Measurements from ENCODE around the gene PAQR7.
A peak's percentile ranks its signal among the peaks of the same experiment; 100 is the strongest.

PAQR7 gene

DNA sequence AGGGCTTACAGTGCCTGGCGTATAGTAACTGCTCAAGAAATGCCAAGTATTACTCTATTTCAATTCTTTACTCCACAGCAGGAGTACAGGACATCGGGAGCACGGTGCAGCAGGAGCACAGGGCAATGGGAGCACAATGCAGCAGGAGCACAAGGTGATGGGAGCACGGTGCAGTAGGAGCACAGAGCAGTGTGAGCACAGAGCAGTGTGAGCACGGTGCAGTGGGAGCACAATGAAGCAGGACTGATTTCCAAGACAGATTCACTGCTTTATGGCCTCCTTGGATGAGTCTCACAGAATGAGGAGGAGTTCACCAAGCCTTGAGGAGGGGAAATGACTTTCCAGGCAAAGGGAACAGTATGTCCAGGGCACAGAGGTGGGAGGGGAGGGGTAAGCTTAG is 5.0 kb upstream of the PAQR7 start:
- no peaks in the 10 kb centered on the region for H3K9me3 ChIP-seq (ENCODE audit: severe bottlenecking)
- TF ChIP-seq, protein P1, sequence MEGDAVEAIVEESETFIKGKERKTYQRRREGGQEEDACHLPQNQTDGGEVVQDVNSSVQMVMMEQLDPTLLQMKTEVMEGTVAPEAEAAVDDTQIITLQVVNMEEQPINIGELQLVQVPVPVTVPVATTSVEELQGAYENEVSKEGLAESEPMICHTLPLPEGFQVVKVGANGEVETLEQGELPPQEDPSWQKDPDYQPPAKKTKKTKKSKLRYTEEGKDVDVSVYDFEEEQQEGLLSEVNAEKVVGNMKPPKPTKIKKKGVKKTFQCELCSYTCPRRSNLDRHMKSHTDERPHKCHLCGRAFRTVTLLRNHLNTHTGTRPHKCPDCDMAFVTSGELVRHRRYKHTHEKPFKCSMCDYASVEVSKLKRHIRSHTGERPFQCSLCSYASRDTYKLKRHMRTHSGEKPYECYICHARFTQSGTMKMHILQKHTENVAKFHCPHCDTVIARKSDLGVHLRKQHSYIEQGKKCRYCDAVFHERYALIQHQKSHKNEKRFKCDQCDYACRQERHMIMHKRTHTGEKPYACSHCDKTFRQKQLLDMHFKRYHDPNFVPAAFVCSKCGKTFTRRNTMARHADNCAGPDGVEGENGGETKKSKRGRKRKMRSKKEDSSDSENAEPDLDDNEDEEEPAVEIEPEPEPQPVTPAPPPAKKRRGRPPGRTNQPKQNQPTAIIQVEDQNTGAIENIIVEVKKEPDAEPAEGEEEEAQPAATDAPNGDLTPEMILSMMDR (IDR thresholded peaks at IDR 0.05; ENCODE audit: poor library complexity, severe bottlenecking) = no peak
- no peak for ATAC-seq (ENCODE audit: low read depth)
- H3K27ac ChIP-seq (ENCODE audit: poor library complexity, severe bottlenecking) = no peak overlapping the region
- no peak overlapping the region for H3K4me3 ChIP-seq (ENCODE audit: severe bottlenecking)
- DNase-seq (ENCODE audit: low spot score) = no peak
- H3K36me3 ChIP-seq (ENCODE audit: low read depth) = no peaks in the 10 kb centered on the region
- H3K4me1 ChIP-seq (ENCODE audit: insufficient read depth, poor library complexity, severe bottlenecking) = peaks cover 5% of the 10 kb centered on the region
- H3K27me3 ChIP-seq (ENCODE audit: insufficient read depth, poor library complexity, severe bottlenecking) = no peaks in the 10 kb centered on the region

DNA sequence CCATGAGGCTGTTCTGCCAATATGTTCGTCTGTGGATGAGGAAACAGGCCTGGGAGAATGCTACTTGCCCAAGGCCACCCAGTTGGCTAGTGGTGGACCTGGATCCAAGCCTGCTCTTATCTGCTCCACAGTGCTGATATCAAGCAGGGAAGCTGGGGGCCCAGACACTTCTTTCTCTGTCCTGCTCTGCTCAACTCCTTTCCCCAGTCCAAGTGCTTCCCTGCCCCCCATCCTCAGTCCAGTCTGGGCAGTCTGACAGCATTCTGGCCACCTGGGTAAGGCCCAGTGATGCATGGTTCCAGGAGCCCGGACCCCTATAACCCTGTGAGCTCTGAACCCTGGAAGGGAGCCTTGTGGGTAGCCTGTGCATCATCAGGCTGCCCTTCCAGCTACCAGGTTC is 4.2 kb upstream of the PAQR7 start:
- no peak overlapping the region for H3K27ac ChIP-seq (ENCODE audit: poor library complexity, severe bottlenecking)
- DNase-seq (ENCODE audit: low spot score) (no peak), ATAC-seq (ENCODE audit: low read depth) (no peak)
- H3K4me3 ChIP-seq (ENCODE audit: severe bottlenecking) = no peak overlapping the region
- no peaks in the 10 kb centered on the region for H3K36me3 ChIP-seq (ENCODE audit: low read depth)
- H3K27me3 ChIP-seq (ENCODE audit: insufficient read depth, poor library complexity, severe bottlenecking) = no peaks in the 10 kb centered on the region
- no peaks in the 10 kb centered on the region for H3K9me3 ChIP-seq (ENCODE audit: severe bottlenecking)
- H3K4me1 ChIP-seq (ENCODE audit: insufficient read depth, poor library complexity, severe bottlenecking) = peaks cover 5% of the 10 kb centered on the region
- TF ChIP-seq, protein P1 (IDR thresholded peaks at IDR 0.05; ENCODE audit: poor library complexity, severe bottlenecking) = no peak

DNA sequence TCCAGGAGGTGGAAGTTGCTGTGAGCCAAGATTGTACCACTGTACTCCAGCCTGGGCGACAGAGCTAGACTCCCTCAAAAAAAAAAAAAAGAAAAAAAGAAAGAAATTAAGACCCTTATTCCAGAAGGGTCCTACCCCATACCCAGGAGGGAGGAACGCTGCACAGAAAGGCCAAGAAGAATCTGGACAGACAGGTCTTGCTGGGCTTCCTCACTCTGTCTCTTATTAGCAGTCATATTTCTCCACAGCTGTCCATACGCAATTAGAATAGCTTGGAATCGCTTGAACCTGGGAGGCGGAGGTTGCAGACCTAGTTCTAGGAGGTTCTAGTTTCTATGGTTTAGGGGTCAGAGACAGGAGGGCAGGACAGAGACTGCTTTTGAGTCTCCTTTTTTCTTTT is 3.2 kb upstream of the PAQR7 start:
- peaks cover 7% of the 10 kb centered on the region for H3K4me1 ChIP-seq (ENCODE audit: insufficient read depth, poor library complexity, severe bottlenecking)
- H3K9me3 ChIP-seq (ENCODE audit: severe bottlenecking) = no peaks in the 10 kb centered on the region
- H3K4me3 ChIP-seq (ENCODE audit: severe bottlenecking) = no peak overlapping the region
- H3K27me3 ChIP-seq (ENCODE audit: insufficient read depth, poor library complexity, severe bottlenecking) = no peaks in the 10 kb centered on the region
- no peak overlapping the region for H3K27ac ChIP-seq (ENCODE audit: poor library complexity, severe bottlenecking)
- no peak for DNase-seq (ENCODE audit: low spot score)
- no peak for ATAC-seq (ENCODE audit: low read depth)
- no peaks in the 10 kb centered on the region for H3K36me3 ChIP-seq (ENCODE audit: low read depth)
- TF ChIP-seq, protein P1 (IDR thresholded peaks at IDR 0.05; ENCODE audit: poor library complexity, severe bottlenecking) = no peak

DNA sequence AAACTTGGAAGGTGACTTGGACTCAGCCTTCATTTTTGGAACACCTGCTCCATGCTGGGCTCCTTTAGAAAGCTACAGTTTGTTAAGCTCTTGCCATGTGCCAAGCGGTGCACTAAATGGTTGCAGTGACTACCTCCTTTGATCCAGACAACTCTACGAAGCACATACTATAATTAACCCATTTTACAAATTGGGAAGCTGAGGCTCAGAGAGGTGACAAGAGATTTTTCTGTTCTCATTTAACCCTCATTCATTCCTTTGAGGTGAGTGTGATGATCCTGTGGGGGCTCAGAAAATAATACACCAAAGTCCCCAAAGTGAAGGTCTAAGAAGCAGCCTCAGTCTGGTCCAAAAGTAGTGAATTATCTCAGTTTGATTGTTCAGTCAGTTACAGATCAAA is 1.6 kb upstream of the PAQR7 start:
- H3K9me3 ChIP-seq (ENCODE audit: severe bottlenecking) = no peaks in the 10 kb centered on the region
- no peaks in the 10 kb centered on the region for H3K27me3 ChIP-seq (ENCODE audit: insufficient read depth, poor library complexity, severe bottlenecking)
- no peak overlapping the region for H3K27ac ChIP-seq (ENCODE audit: poor library complexity, severe bottlenecking)
- TF ChIP-seq, protein P1 (IDR thresholded peaks at IDR 0.05; ENCODE audit: poor library complexity, severe bottlenecking) = no peak
- H3K36me3 ChIP-seq (ENCODE audit: low read depth) = no peaks in the 10 kb centered on the region
- H3K4me1 ChIP-seq (ENCODE audit: insufficient read depth, poor library complexity, severe bottlenecking) = peaks cover 19% of the 10 kb centered on the region
- no peak for ATAC-seq (ENCODE audit: low read depth)
- H3K4me3 ChIP-seq (ENCODE audit: severe bottlenecking) = no peak overlapping the region
- DNase-seq (ENCODE audit: low spot score) = no peak

DNA sequence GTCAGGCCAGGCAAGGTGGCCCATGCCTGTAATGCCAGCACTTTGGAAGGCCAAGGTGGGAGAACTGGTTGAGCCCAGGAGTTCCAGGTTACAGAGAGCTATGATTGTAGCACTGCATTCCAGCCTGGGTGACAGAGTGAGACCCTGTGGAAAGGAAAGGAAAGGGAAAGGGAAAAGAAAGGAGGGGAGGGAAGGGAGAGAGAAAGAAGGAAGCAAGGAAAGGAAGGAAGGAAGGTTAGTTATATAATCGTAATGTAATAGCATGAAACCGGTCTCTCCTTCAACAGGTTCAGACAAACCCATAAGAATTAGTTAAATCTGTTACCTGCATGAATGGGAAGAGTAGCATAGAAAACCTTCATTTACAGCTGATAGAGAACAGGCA is 1.2 kb upstream of the PAQR7 start:
- Histone ChIP-seq H3K27ac (ENCODE audit: poor library complexity, severe bottlenecking) (peak overlapping the region; percentile 71), H3K36me3 (ENCODE audit: low read depth) (no peaks in the 10 kb centered on the region), H3K9me3 (ENCODE audit: severe bottlenecking) (no peaks in the 10 kb centered on the region), H3K27me3 (ENCODE audit: insufficient read depth, poor library complexity, severe bottlenecking) (no peaks in the 10 kb centered on the region), H3K4me1 (ENCODE audit: insufficient read depth, poor library complexity, severe bottlenecking) (peaks cover 24% of the 10 kb centered on the region), H3K4me3 (ENCODE audit: severe bottlenecking) (peak overlapping the region; percentile 2)
- TF ChIP-seq, protein P1 (IDR thresholded peaks at IDR 0.05; ENCODE audit: poor library complexity, severe bottlenecking) = no peak
- no peak for DNase-seq (ENCODE audit: low spot score)
- ATAC-seq (ENCODE audit: low read depth) = no peak

Data from RWPE2 (cell line).